Memory B cell (primary cell): ENCODE results near the gene ZNF45.
"Not testable (repeated sequence)": the region's sequence is repeated elsewhere in the genome, so short reads cannot be mapped to it uniquely, and the experiment has no call there.

ENCODE experiments used
- ATAC-seq: fragments of 150-1000 bp; cut with Tn5 transposase; 2 replicates; pipeline ENCODE4 v1.10.0; 2021; ENCODE audit warnings: low read depth, mild to moderate bottlenecking, moderate library complexity
- DNase-seq, 2 donors: peaks; one replicate each; pipeline ENCODE4 v3.0.0; 2022; ENCODE audit warnings: low spot score in 2 of 2
- H3K27ac Mint-ChIP-seq: one replicate; pipeline ENCODE4 v1.8.0; 2022; ENCODE audit warnings: mild to moderate bottlenecking, moderate library complexity, mixed read lengths
- H3K27me3 Mint-ChIP-seq: one replicate; pipeline ENCODE4 v1.8.0; 2022; ENCODE audit warnings: mixed read lengths
- H3K36me3 Mint-ChIP-seq: one replicate; pipeline ENCODE4 v1.8.0; 2022; ENCODE audit warnings: mild to moderate bottlenecking, mixed read lengths
- H3K4me1 Mint-ChIP-seq: one replicate; pipeline ENCODE4 v1.8.0; 2022; ENCODE audit warnings: mixed read lengths
- H3K4me3 Mint-ChIP-seq: one replicate; pipeline ENCODE4 v1.8.0; 2022; ENCODE audit warnings: mild to moderate bottlenecking, moderate library complexity, mixed read lengths
- H3K9me3 Mint-ChIP-seq: one replicate; pipeline ENCODE4 v1.8.0; 2022; ENCODE audit warnings: mixed read lengths

ZNF45 gene

DNA sequence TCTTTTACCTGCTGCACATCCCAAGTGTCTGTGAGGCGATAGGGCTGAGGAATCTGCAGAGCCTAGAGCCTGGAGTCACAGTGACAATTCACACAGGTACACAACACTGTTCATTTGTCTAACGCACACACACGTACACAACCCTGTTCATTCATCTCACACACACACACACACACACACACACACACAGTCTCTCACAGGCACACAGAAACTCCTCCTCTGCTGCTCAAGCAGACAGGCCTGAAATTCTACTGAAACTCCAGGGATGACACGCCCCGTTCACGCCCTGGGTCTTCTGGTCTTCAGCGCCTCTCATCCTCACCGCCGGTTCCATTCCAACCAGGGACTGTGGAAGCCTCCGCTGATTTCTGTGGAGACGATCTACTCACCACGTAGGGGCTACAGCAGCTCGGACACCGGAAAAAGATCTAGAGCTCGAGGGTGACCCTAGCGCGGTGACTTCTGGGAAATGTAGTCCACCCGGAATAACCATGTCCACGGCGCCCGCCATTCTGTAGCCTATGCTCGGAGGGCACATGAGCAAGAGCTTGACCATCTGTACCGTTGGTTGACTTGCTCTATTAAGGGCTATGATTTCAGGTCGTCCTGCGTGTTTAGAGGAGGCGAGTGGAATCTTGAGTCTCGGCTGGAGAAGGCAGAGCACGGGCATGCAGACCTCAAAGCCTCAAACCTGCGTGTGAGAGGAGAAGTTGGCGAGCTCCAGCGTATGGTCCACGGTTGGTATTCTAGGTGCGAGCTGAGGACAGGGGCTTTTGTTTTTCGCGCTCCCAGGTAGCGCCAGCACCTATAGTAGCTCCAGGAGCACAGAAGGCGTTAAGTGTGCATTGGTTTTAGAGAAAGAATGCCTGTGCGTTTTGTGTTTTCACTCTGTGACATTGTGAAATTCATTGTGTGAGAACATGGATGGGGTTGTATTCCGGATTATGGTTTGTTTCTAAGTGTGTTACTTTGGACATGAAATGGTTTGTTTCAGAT, 33.4 kb downstream of the ZNF45 start:
- DNase-seq (peak; percentile 29 to 56), ATAC-seq (peak; percentile 91)
- Mint-ChIP-seq H3K27me3 (no peaks in the 10 kb centered on the region), H3K4me3 (peak overlapping the region; percentile 97), H3K9me3 (peaks cover 20% of the 10 kb centered on the region), H3K36me3 (peaks cover 40% of the 10 kb centered on the region), H3K27ac (peak overlapping the region; percentile 69), H3K4me1 (peaks cover 7% of the 10 kb centered on the region)

DNA sequence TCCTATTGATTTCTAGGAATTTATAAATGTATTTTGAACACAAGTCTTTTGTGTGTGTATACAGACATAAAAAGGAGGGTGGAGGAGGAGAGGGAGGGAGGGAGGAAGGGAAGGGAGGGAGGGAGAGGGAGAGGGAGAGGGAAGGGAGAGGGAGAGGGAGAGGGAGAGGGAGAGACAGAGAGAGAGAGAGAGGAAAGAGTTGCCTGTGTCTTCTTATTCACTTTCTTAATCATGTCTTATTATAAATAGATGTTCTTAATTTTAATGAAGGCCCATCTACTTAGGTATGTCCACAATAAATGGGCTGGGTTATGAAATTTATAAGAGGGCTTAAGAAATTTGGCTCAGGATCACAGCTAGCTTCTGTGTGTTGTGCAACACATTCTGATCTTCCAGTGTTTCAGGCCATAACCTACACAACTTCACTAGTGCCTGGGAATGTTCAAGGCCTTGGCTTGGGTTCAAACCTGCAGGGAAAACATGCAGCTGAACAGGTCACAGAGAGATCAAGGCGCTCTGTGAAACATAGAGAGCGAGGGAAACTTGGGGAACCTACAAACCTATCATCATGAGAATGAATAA, 39.3 kb downstream of the ZNF45 start:
- Mint-ChIP-seq H3K36me3 (peaks cover 30% of the 10 kb centered on the region), H3K4me3 (no peak overlapping the region), H3K4me1 (no peaks in the 10 kb centered on the region), H3K27me3 (no peaks in the 10 kb centered on the region), H3K9me3 (peaks cover 6% of the 10 kb centered on the region), H3K27ac (no peak overlapping the region)
- ATAC-seq = no peak
- DNase-seq = no peak

DNA sequence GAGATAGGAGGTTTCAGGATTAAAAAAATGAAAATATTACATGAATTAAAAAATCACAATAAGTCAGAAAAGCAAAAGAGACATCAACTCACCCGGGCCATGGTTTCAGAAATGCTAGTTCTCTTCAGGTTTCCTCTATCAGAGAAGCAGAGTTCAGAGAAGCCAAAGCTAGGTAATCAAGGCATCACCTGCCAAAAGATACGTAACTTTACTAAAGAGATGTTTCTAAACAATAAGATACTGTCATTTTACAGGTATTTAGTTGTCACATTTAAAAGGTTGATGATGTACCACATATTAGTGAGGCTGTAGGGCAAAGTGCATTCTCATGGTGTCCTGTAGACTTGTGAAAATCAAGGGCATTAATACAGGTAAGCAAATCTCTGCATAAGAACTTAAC, 51.2 kb downstream of the ZNF45 start, which contains the start of gene ZNF404:
Gene ZNF404, minus strand, starts transcription at position 101 of the 400 bp plus-strand sequence.
- no peaks in the 10 kb centered on the region for H3K4me1 Mint-ChIP-seq
- peaks cover 48% of the 10 kb centered on the region for H3K36me3 Mint-ChIP-seq
- peaks cover 32% of the 10 kb centered on the region for H3K9me3 Mint-ChIP-seq
- DNase-seq = no peak
- H3K27me3 Mint-ChIP-seq = no peaks in the 10 kb centered on the region
- no peak within 1 kb of the TSS for H3K27ac Mint-ChIP-seq
- ATAC-seq = no peak
- no peak within 1 kb of the TSS for H3K4me3 Mint-ChIP-seq

DNA sequence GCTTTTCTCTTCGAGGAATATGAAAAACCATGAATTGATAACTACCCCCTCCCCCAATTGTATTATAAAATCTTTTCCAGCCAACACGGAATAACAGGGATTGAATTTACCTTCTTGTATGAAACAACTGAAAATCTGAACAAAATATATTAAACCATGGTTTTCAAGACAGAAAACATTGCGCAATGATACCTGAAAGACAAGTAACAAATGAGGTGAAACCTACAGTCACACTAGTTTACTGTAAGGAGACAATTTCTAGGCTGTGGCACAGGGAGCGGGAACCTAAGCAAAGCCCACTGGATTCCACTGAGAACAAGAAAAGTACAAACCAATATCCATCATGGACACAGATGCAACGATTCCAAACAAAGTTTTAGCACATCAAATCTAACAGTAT, 54.6 kb downstream of the ZNF45 start:
- Mint-ChIP-seq H3K4me1 (no peaks in the 10 kb centered on the region), H3K4me3 (no peak overlapping the region), H3K36me3 (peaks cover 52% of the 10 kb centered on the region), H3K9me3 (peaks cover 29% of the 10 kb centered on the region), H3K27ac (no peak overlapping the region), H3K27me3 (no peaks in the 10 kb centered on the region)
- DNase-seq (no peak), ATAC-seq (no peak)

DNA sequence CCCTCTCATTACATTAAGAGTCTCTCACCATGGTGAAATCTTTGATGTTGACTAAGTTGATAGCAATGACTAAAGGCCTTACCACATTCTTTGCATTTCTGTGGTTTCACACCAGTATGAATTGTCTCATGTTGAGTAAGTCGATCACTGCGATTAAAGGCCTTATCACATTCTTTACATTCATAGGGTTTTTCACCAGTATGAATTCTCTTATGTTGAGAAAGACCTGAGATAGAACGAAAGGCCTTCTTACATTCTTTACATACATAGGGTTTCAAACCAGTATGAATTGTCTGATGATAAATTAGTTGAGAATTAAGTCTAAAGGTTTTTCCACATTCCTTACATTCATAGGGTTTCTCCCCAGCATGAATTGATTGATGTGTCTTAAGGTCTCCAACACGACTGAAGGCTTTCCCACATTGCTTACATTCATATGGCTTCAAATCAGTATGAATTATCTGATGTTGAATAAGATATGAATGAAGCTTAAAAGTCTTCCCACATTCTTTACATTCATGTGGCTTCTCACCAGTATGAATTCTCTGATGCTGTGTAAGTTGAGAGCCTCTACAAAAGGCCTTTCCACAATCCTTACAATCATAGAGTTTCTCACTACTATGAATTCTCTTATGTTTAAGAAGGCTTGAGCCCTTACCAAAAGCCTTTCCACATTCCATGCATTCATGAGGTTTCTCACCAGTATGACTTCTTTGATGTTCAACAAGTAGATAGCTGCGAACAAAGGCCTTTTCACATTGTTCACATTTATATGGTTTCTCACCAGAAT, 62.3 kb downstream of the ZNF45 start:
- Mint-ChIP-seq H3K27ac (no peak overlapping the region), H3K4me1 (no peaks in the 10 kb centered on the region), H3K27me3 (no peaks in the 10 kb centered on the region), H3K4me3 (no peak overlapping the region), H3K9me3 (peaks cover 20% of the 10 kb centered on the region), H3K36me3 (peaks cover 30% of the 10 kb centered on the region)
- no peak for DNase-seq
- ATAC-seq = no peak

DNA sequence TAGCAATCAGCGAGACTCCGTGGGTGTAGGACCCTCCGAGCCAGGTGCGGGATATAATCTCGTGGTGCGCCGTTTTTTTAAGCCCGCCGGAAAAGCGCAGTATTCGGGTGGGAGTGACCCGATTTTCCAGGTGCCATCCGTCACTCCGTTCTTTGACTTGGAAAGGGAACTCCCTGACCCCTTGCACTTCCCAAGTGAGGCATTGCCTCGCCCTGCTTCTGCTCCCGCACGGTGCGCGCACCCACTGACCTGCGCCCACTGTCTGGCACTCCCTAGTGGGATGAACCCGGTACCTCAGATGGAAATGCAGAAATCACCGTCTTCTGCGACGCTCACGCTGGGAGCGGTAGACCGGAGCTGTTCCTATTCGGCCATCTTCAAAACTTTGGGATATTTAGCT, 68.2 kb downstream of the ZNF45 start:
- H3K36me3 Mint-ChIP-seq, H3K4me3 Mint-ChIP-seq, H3K4me1 Mint-ChIP-seq, DNase-seq, ATAC-seq, H3K27me3 Mint-ChIP-seq, H3K27ac Mint-ChIP-seq: not testable (repeated sequence)
- peaks cover 11% of the 10 kb centered on the region for H3K9me3 Mint-ChIP-seq
